Measurements from ENCODE around the gene CRYBA4. TPM values are rescaled to one million over a fixed set of nuclear protein-coding genes. Genes with fewer than 3 reads are reported as not detected.

The CRYBA4 gene
- total RNA-seq, 1 experiment from 2014 or later: 0.52 TPM

DNA sequence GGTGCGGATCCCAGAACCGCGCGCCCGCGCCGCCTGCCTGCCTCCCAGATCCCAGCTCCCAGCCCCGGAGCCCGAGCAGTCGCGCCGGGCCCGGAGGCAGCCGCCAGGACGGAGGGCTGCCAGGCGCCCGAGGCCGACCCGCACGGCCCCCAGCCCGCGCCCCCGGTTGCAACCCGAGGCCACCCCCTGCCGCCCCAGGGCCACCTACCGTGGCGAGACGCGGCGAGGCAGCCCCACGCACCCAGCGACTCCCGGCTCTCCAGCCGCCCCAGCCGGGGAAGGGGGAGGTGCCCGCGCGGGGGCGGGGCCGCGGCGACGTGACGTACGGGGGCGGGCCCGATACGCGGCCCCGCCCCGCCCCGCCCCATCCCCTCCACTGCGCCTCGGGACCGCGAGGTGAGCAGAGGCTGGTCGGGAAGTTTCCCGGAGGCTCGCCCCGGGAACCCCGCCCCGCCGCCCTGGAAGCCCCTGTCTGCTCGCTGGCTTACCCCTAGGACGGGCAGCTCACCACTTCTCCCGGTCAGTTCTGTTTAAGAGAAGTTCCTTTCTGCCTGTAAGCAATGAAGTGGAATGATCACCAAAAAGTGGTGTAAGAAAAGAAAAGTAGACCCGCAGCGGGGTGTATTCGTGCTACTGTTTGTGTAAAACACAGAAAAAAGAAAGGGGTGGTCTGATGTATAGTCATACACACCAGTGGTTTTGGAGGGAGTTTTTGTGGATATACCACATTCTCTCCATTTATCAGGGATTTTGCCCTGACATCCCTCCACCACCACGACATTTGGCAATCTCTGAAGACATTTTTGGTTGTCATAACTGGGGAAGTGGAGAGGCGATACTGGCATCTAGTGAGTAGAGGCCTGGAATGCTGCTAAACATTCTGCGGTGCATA, 31.7 kb upstream of the CRYBA4 start, which contains the start of gene TPST2:
Gene TPST2, minus strand, starts transcription at position 288 of the 892 bp plus-strand sequence. CDS start 48,502 bp downstream, outside the sequence.
- H3K4me2 ChIP-seq (ENCODE audit: insufficient read depth, insufficient read length, low read length): peak within 1 kb of the TSS; percentile 79
- peak; percentile 81 for DNase-seq
- no peak within 1 kb of the TSS for H2BK15ac ChIP-seq (ENCODE audit: low read depth, low read length)
- H3K4ac ChIP-seq (ENCODE audit: low read depth, low read length): no peak within 1 kb of the TSS
- peak within 1 kb of the TSS; percentile 11; the same call in 1 of the 2 replicates for H3K14ac ChIP-seq (ENCODE audit: insufficient read depth, low read length)
- H2BK120ac ChIP-seq (ENCODE audit: low read depth, low read length, poor library complexity, severe bottlenecking): no peak within 1 kb of the TSS
- no peak within 1 kb of the TSS for H4K5ac ChIP-seq (ENCODE audit: insufficient read length, low read depth, low read length)
- Mint-ChIP-seq H3K4me1 (peaks cover 37 to 50% of the 10 kb centered on the region in 2 experiments), H3K4me3 (peak within 1 kb of the TSS; percentile 85 to 93), H3K27me3 (ENCODE audit: low read depth) (peaks cover 3% of the 10 kb centered on the region), H3K27ac (peak within 1 kb of the TSS in 2 of 3 experiments; percentile 57 to 91; a peak in 3 of 7 replicates), H3K36me3 (ENCODE audit: insufficient read depth in 1 of 3, low read depth in 3 of 3) (peaks cover 13 to 16% (median 14%) of the 10 kb centered on the region in 3 experiments), H3K9me3 (peaks cover 0 to 3% of the 10 kb centered on the region in 2 experiments; a peak in 2 of 5 replicates)
- peak within 1 kb of the TSS; percentile 51 for H3K9ac ChIP-seq (ENCODE audit: extremely low read depth, insufficient read length, low read length)
- no peak within 1 kb of the TSS for H3K18ac ChIP-seq (ENCODE audit: insufficient read length, low read depth, low read length)
- H4K20me1 ChIP-seq (ENCODE audit: control insufficient read depth, insufficient read depth, insufficient read length): no peaks in the 10 kb centered on the region
- H2BK20ac ChIP-seq (ENCODE audit: low read depth, low read length, poor library complexity, severe bottlenecking): no peak within 1 kb of the TSS
- no peak within 1 kb of the TSS for H2AFZ ChIP-seq (ENCODE audit: low read length)
- H3K79me2 ChIP-seq (ENCODE audit: insufficient read depth, low read length): peaks cover 28% of the 10 kb centered on the region; the same call in 1 of the 2 replicates
- H2BK5ac ChIP-seq (ENCODE audit: insufficient read length, low read length): no peak within 1 kb of the TSS
- H3K27me3 ChIP-seq (ENCODE audit: insufficient read depth, low read length): no peaks in the 10 kb centered on the region
- no peak within 1 kb of the TSS for H4K91ac ChIP-seq (ENCODE audit: insufficient read length, low read depth, low read length)
- H3K4me1 ChIP-seq (ENCODE audit: insufficient read depth, low read length): peaks cover 5% of the 10 kb centered on the region; the same call in 1 of the 2 replicates
- H2BK12ac ChIP-seq (ENCODE audit: insufficient read length, low read depth, low read length): no peak within 1 kb of the TSS
- no peak within 1 kb of the TSS for H3K56ac ChIP-seq (ENCODE audit: insufficient read length, low read depth, low read length)
- H3K23me2 ChIP-seq (ENCODE audit: insufficient read length, low read depth, low read length, poor library complexity, severe bottlenecking): no peaks in the 10 kb centered on the region
- WGBS (ENCODE audit: extremely low coverage, insufficient read length, low lambda C conversion rate): no CpG with 5 or more reads among the region's 72 CpGs
- no peak within 1 kb of the TSS for H3K27ac ChIP-seq (ENCODE audit: insufficient read length, low read depth, low read length)
- H2AK5ac ChIP-seq (ENCODE audit: insufficient read length, low read length): no peak within 1 kb of the TSS
- no peak within 1 kb of the TSS for H3T11ph ChIP-seq (ENCODE audit: low read length)
- H3K23ac ChIP-seq (ENCODE audit: insufficient read length, low read depth, low read length): no peak within 1 kb of the TSS
- peaks cover 2% of the 10 kb centered on the region for H3K79me1 ChIP-seq (ENCODE audit: insufficient read depth, low read depth, low read length, poor library complexity, severe bottlenecking)
- no peaks in the 10 kb centered on the region for H3K9me3 ChIP-seq (ENCODE audit: control insufficient read depth, low read depth, low read length)
- TF ChIP-seq, protein P1, sequence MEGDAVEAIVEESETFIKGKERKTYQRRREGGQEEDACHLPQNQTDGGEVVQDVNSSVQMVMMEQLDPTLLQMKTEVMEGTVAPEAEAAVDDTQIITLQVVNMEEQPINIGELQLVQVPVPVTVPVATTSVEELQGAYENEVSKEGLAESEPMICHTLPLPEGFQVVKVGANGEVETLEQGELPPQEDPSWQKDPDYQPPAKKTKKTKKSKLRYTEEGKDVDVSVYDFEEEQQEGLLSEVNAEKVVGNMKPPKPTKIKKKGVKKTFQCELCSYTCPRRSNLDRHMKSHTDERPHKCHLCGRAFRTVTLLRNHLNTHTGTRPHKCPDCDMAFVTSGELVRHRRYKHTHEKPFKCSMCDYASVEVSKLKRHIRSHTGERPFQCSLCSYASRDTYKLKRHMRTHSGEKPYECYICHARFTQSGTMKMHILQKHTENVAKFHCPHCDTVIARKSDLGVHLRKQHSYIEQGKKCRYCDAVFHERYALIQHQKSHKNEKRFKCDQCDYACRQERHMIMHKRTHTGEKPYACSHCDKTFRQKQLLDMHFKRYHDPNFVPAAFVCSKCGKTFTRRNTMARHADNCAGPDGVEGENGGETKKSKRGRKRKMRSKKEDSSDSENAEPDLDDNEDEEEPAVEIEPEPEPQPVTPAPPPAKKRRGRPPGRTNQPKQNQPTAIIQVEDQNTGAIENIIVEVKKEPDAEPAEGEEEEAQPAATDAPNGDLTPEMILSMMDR (conservative IDR thresholded peaks at IDR 0.05): no peak
- H4K8ac ChIP-seq (replicated peaks; ENCODE audit: insufficient read length, low read depth, low read length): no peak within 1 kb of the TSS
